ENCODE results near the gene AMOTL1.

The AMOTL1 gene

DNA sequence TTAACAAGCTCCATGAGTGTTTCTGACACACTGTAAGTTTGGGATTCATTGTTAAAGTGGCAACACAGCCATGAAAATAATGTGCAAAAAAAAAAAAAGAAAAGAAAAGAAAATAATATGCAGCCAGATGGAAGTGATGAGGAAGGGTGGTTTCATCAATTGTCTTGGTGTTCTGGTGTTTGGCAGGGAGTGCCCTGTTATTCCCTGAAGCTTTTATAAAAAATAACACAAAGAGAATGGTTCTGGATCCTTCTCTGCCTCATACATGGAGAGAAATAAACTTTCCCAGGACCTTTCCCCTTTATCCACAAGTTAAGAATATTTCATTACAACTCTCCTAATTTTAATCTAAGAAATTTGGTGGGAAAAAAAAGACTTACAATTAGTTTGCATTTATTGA, 16.7 kb downstream of the AMOTL1 start:
- H3K4me3 ChIP-seq (ENCODE audit: control insufficient read depth, low read depth, low read length): no peak overlapping the region
- no peak for DNase-seq (ENCODE audit: low read depth)
- TF ChIP-seq, protein P1, sequence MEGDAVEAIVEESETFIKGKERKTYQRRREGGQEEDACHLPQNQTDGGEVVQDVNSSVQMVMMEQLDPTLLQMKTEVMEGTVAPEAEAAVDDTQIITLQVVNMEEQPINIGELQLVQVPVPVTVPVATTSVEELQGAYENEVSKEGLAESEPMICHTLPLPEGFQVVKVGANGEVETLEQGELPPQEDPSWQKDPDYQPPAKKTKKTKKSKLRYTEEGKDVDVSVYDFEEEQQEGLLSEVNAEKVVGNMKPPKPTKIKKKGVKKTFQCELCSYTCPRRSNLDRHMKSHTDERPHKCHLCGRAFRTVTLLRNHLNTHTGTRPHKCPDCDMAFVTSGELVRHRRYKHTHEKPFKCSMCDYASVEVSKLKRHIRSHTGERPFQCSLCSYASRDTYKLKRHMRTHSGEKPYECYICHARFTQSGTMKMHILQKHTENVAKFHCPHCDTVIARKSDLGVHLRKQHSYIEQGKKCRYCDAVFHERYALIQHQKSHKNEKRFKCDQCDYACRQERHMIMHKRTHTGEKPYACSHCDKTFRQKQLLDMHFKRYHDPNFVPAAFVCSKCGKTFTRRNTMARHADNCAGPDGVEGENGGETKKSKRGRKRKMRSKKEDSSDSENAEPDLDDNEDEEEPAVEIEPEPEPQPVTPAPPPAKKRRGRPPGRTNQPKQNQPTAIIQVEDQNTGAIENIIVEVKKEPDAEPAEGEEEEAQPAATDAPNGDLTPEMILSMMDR (conservative IDR thresholded peaks at IDR 0.05; ENCODE audit: control insufficient read depth, insufficient read depth, low read depth, low read length): no peak

DNA sequence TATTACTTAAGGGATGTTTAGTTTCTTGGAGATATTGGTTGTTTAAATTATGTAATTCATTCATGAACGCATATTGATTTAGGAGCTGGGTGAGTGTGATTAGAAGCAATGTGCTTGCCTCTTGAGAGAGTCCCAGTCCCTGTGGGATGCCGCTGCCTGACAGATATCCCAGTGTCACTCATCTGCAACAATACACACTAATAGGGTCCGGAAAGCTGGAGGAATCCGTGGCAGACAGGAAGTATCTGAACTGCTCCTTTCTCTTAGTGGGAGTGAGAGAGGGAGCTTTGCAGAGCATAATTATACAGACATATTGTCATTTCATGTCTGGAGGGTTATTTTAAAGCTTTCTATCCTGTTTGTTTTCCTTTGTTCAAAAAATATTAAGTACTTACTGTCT, 17.4 kb downstream of the AMOTL1 start:
- DNase-seq (ENCODE audit: low read depth): no peak
- H3K4me3 ChIP-seq (ENCODE audit: control insufficient read depth, low read depth, low read length): no peak overlapping the region
- TF ChIP-seq, protein P1 (conservative IDR thresholded peaks at IDR 0.05; ENCODE audit: control insufficient read depth, insufficient read depth, low read depth, low read length): no peak

DNA sequence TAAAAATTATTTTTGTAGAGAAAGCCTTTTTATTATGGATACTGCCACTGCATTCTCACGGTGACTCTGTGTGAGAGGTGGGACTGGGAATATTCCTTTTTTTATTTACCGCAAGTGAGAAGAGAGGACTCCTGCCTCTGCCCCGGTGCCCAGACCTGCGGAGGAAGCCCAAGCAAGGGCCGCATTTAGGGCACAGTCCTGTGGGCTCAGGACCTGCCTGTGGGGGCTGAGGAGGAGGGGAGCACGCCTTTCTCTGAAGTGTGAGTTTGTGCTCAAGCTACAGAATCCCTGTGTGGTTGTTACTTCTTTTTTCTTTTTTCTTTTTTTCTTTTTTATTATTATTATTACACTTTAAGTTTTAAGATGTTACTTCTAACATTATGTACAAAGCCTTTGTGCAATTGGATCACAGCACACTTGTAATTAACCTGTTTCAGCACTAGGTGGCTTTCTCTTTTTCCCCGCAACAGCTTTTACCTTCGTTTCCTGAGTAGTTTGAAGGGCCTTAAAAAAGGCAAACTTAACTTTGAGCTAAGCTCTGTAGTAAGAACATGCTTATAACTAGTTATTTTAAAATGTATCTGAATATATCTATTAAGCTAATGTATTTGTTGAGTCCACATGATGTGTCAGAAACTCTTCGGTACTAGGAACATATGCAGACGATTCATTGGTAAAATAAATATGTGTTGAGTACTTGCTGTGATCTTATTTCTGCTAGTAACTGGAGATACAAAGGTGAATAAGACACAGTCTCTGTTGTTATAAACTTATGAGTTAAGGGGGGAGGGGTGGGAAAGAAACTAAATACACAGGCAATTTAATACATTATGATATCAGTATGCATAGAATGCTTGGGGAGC, 18.3 kb downstream of the AMOTL1 start:
- peak; percentile 69 for DNase-seq (ENCODE audit: low read depth)
- H3K4me3 ChIP-seq (ENCODE audit: control insufficient read depth, low read depth, low read length): no peak overlapping the region
- TF ChIP-seq, protein P1 (conservative IDR thresholded peaks at IDR 0.05; ENCODE audit: control insufficient read depth, insufficient read depth, low read depth, low read length): peak; percentile 64

DNA sequence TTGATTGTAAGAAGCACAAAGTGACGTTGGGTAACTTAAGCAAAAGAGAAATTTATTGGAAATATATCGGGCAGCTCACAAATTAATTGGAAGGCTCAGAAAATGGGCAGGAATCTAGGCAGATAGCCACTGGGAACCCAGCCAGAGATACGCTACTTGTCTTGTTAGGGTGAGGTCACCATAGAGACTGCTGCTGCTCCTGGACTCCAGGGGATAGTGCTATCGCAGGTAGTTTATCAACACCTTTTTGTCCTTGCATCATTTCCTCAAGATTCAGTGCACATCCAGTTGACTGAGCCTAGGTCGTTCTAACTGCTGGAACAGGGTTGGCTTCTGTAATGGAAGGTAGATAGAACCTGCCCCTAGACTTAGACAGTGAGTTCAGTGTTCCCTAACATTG, 19.6 kb downstream of the AMOTL1 start:
- no peak overlapping the region for H3K4me3 ChIP-seq (ENCODE audit: control insufficient read depth, low read depth, low read length)
- DNase-seq (ENCODE audit: low read depth): no peak

DNA sequence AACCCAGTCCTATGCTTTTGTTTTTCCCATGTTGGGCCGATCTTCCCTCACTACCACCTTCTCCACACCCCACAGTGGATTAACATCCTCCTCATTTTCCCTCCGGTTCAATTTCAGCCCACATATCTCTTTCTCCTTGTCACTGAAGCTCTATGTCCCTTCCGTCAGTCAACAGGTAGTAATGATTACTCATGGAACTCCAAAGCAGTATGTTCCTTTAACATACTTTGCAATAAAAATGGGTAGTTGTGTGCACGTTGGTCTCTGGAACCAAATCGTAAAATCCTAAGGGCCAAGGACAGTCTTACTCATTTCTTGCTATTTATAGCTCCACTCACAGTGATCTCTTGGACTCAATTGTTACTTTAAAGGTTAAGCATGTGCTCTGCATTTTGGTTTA, 20.2 kb downstream of the AMOTL1 start:
- peak; percentile 51 for DNase-seq (ENCODE audit: low read depth)
- H3K4me3 ChIP-seq (ENCODE audit: control insufficient read depth, low read depth, low read length): no peak overlapping the region
- TF ChIP-seq, protein P1 (conservative IDR thresholded peaks at IDR 0.05; ENCODE audit: control insufficient read depth, insufficient read depth, low read depth, low read length): no peak

More for the DNA sequence above, 19.6 kb downstream of the AMOTL1 start:
- TF ChIP-seq, protein P1 (conservative IDR thresholded peaks at IDR 0.05; ENCODE audit: control insufficient read depth, insufficient read depth, low read depth, low read length): no peak

DNA sequence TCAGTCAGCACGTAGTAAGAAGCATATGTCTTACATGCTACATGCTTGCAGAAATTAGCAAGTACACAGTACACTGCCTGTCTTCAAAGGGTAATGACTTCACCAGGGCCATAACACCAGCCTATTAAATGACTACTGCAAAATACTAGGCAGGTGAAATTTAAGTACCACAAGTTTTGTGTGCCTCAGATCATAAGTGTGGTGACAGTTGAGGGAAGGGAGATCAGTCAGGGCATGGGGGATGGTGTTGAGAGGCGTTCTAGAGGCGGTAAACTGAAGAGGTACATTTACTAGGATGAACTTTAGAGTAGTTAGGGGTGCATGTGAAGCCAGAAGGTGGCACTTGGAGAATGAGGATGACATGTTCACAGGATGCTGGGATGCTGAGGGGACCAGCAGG, 22.0 kb downstream of the AMOTL1 start:
- TF ChIP-seq, protein P1 (conservative IDR thresholded peaks at IDR 0.05; ENCODE audit: control insufficient read depth, insufficient read depth, low read depth, low read length): no peak
- no peak for DNase-seq (ENCODE audit: low read depth)
- no peak overlapping the region for H3K4me3 ChIP-seq (ENCODE audit: control insufficient read depth, low read depth, low read length)

Measured in fibroblast of mammary gland (primary cell).